NT2/D1 (cell line): ENCODE results near the gene TMEM233.

Source experiments
- DNase-seq: peaks from one replicate; pipeline ENCODE4 v3.0.0-alpha.2; 2011; ENCODE audit warnings: low read depth, low spot score
- H3K27me3 ChIP-seq: 2 replicates; pipeline ENCODE4 v1.6.0; 2011; ENCODE audit warnings: mild to moderate bottlenecking; ENCODE audit not compliant: insufficient read length, insufficient read depth
- H3K36me3 ChIP-seq: 2 replicates; pipeline ENCODE4 v1.6.1; 2011; ENCODE audit warnings: mild to moderate bottlenecking, low read length, mixed read lengths; ENCODE audit not compliant: insufficient read depth, insufficient read length
- H3K4me1 ChIP-seq: 2 replicates; pipeline ENCODE4 v1.5.1; 2011; ENCODE audit not compliant: insufficient read depth, insufficient read length
- H3K4me3 ChIP-seq: 2 replicates; pipeline ENCODE4 v1.5.1; 2011; ENCODE audit warnings: low read depth; ENCODE audit not compliant: insufficient read length
- H3K9ac ChIP-seq: 2 replicates; pipeline ENCODE4 v1.6.0; 2011; ENCODE audit warnings: low read depth; ENCODE audit not compliant: insufficient read length
- H3K9me3 ChIP-seq: 2 replicates; pipeline ENCODE4 v1.5.1; 2011; ENCODE audit warnings: mild to moderate bottlenecking, low read length; ENCODE audit not compliant: insufficient read depth
- SUZ12 ChIP-seq: IDR thresholded peaks from 2 replicates; pipeline ENCODE4 v1.6.1; 2011; ENCODE audit not compliant: insufficient read length, insufficient read depth; ENCODE audit errors: extremely low read depth
- YY1 ChIP-seq: IDR thresholded peaks from 2 replicates; pipeline ENCODE4 v1.6.1; 2011; ENCODE audit not compliant: insufficient read length, insufficient read depth
- ZNF274 ChIP-seq: IDR thresholded peaks from 2 replicates; pipeline ENCODE4 v1.6.1; 2011; ENCODE audit warnings: mild to moderate bottlenecking, low read depth, low read length

TMEM233 gene

DNA sequence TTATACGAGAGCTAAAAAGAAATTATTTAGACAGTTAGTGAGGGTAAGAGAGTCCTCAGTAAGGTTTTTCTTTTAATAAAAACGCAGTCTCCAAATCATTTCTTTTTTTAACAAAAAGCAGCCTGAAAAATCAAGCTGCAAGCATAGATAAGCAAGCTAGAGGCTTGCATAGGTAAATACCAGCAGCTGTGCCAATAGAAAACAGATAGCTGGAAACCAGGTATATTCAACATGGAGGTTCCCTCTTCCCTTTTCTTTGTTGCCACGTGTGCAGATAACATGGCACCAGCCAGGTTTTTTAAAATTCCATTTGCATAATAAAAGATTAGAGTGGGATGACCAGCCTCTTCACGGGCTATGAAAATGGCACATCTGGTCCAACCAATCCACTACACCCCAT is 68.3 kb downstream of the TMEM233 start:
- no peaks in the 10 kb centered on the region for H3K9me3 ChIP-seq
- H3K4me3 ChIP-seq: no peak overlapping the region
- H3K4me1 ChIP-seq: no peaks in the 10 kb centered on the region
- TF ChIP-seq YY1 (no peak), SUZ12 (no peak), ZNF274 (no peak)
- H3K36me3 ChIP-seq: no peaks in the 10 kb centered on the region
- DNase-seq: no peak
- H3K27me3 ChIP-seq: no peaks in the 10 kb centered on the region
- no peak overlapping the region for H3K9ac ChIP-seq

DNA sequence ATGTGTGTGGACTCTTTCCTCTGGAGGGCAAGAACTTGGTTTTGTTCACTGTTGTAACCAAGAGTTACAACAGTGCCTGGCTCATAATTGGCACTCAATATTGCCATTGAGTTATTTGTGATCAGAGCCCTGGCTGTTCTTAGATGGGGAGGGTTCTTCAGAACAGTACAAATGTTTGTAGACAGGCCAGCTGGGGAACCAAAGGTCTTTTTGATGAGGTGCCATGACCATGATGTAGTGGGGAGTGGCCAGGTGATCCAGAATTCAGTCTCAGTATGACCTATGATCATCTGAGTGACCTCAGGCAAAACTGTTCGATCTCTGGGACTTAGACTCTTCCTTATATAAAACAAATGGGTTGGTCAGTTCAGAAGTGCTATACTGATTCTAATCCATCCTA is 71.1 kb downstream of the TMEM233 start:
- Histone ChIP-seq H3K9me3 (no peaks in the 10 kb centered on the region), H3K4me3 (no peak overlapping the region), H3K36me3 (peaks cover 2% of the 10 kb centered on the region), H3K27me3 (no peaks in the 10 kb centered on the region), H3K9ac (no peak overlapping the region), H3K4me1 (no peaks in the 10 kb centered on the region)
- TF ChIP-seq YY1 (no peak), ZNF274 (no peak), SUZ12 (no peak)
- no peak for DNase-seq

- DNase-seq: no peak
- Histone ChIP-seq H3K4me3 (no peak overlapping the region), H3K4me1 (no peaks in the 10 kb centered on the region), H3K9ac (no peak overlapping the region), H3K36me3 (peaks cover 9% of the 10 kb centered on the region), H3K9me3 (no peaks in the 10 kb centered on the region), H3K27me3 (no peaks in the 10 kb centered on the region)
- TF ChIP-seq YY1 (no peak), ZNF274 (no peak), SUZ12 (no peak)
Observed at GRCh38 chr12:119665164-119665929, 71.8 kb downstream of the TMEM233 start.

- H3K4me1 ChIP-seq: no peaks in the 10 kb centered on the region
- no peak for DNase-seq
- H3K27me3 ChIP-seq: no peaks in the 10 kb centered on the region
- H3K9ac ChIP-seq: no peak overlapping the region
- no peaks in the 10 kb centered on the region for H3K9me3 ChIP-seq
- TF ChIP-seq YY1 (no peak), ZNF274 (no peak), SUZ12 (no peak)
- H3K36me3 ChIP-seq: peaks cover 18% of the 10 kb centered on the region
- H3K4me3 ChIP-seq: no peak overlapping the region
Observed at GRCh38 chr12:119666226-119666795, 72.7 kb downstream of the TMEM233 start.

DNA sequence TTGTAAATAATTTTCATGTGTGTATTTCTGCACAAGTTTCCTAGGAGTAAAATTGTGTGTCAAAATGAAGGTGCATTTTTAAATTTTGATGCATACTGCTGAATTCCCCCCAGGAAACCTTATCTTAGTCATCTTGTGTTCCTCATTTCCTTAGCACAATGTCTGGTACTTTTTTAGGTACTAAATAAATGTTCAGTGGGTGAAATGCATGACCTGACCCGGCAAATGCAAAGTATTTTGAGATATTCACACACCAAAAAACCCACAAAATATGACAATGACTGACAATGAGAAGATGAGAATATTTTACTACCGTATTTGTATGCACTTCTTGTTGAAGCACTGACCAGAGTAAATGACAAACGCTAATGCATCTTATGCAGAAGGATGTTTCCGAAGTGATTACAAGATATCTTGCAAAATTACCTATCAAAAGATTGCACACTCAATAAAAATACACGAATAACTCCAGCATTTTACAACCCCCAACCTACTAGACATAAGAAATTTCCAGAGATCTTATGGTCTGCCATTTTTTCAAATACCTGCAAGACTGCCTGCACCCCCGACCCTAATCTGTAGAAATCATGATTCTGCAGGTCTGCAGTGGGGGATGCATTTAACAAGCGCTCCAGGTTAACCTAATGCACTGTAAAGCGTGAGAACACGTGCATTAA is 73.5 kb downstream of the TMEM233 start:
- no peak for TF ChIP-seq SUZ12
- H3K9me3 ChIP-seq: no peaks in the 10 kb centered on the region
- H3K36me3 ChIP-seq: peaks cover 26% of the 10 kb centered on the region
- H3K4me1 ChIP-seq: no peaks in the 10 kb centered on the region
- H3K9ac ChIP-seq: peak overlapping the region; percentile 24
- H3K4me3 ChIP-seq: peak overlapping the region; percentile 30
- H3K27me3 ChIP-seq: no peaks in the 10 kb centered on the region
- no peak for DNase-seq

DNA sequence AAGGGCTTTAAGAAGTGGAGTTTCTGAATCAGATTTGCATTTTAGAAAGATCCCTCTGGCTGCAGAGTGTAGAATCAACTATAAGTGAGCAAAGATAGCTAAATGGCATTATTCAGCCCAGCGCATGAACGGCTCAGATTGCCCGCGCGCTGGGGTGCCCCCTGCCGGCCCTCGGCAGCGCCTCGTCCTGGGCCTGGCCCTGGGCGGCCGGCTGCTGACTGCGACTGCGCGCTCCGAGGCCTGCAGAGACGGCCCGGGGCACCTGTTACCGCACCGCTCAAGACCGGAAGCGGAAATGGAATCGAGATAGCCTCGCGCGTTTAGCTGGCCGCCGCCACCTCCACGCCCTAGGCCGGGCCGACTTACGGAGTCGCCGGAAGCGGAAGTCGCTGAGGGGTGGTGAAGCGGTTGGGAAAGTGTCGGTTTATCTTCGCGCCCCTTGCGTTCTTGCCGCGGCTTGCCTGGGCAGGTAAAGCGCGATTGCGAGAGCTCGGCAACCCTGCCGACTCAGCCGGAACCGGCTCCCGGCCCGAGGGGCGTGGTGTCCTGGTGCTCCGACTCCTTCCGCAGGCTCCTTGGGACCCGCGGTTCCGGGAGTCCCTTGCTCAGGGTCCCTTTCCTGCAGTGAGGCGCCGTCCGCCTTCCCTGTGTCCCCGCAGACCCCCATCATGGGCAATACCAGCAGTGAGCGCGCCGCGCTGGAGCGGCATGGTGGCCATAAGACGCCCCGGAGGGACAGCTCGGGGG is 74.2 kb downstream of the TMEM233 start, which contains the start of gene PRKAB1:
TSS of gene PRKAB1 (plus strand) at position 557 of the 747 bp plus-strand sequence. CDS start at position 669, 112 bp downstream.
- H3K9me3 ChIP-seq: no peaks in the 10 kb centered on the region
- peak within 1 kb of the TSS; percentile 96 for H3K9ac ChIP-seq
- H3K4me3 ChIP-seq: peak within 1 kb of the TSS; percentile 95
- no peak for TF ChIP-seq SUZ12
- no peak for TF ChIP-seq ZNF274
- no peak for TF ChIP-seq YY1
- no peaks in the 10 kb centered on the region for H3K4me1 ChIP-seq
- peak; percentile 98 for DNase-seq
- no peaks in the 10 kb centered on the region for H3K27me3 ChIP-seq
- H3K36me3 ChIP-seq: peaks cover 33% of the 10 kb centered on the region

DNA sequence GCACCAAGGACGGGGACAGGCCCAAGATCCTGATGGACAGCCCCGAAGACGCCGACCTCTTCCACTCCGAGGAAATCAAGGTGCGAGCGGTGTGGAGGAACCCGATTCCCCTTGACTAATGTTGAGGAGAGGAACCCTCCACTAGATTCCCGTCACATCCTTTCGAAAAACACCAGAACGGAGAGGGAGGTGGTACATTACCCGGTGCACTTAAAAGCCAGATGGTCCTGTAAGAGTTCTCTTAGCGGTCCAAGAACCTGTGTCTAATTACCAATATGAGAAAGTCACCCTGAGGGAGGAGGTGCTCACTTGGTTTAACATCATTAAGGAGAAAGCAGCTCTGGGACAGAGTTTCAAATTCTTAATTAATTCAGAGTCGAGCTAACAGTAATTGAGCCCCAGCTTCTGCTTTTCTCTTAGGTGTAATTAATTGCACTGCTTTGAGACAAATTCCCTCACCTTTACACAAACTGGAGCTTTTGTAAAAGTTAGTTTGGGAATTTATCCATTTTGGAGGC is 74.8 kb downstream of the TMEM233 start:
- no peaks in the 10 kb centered on the region for H3K9me3 ChIP-seq
- TF ChIP-seq ZNF274: no peak
- TF ChIP-seq SUZ12: no peak
- no peak for TF ChIP-seq YY1
- no peaks in the 10 kb centered on the region for H3K27me3 ChIP-seq
- peaks cover 39% of the 10 kb centered on the region for H3K36me3 ChIP-seq
- no peaks in the 10 kb centered on the region for H3K4me1 ChIP-seq
- peak overlapping the region; percentile 95 for H3K4me3 ChIP-seq
- peak overlapping the region; percentile 96 for H3K9ac ChIP-seq
- no peak for DNase-seq
